Measurements from ENCODE around the gene MECR. TPM values are rescaled to one million over a fixed set of nuclear protein-coding genes. Genes with fewer than 3 reads are reported as not detected.

Gene MECR
- 17.0 and 18.0 TPM in 2 replicates for total RNA-seq

GRCh38 chr1:29230553-29231378 lies at the start of gene MECR:
Gene MECR (minus strand): TSS chr1:29230934. CDS start chr1:29230906, 28 bp downstream.
- intact Hi-C loops (cut with micrococcal nuclease), result loop anchor here (1.0 to 10.0 kb wide), 8 partner anchors 49 to 1554 kb away; partner anchors contain the start of gene SRSF4

DNA sequence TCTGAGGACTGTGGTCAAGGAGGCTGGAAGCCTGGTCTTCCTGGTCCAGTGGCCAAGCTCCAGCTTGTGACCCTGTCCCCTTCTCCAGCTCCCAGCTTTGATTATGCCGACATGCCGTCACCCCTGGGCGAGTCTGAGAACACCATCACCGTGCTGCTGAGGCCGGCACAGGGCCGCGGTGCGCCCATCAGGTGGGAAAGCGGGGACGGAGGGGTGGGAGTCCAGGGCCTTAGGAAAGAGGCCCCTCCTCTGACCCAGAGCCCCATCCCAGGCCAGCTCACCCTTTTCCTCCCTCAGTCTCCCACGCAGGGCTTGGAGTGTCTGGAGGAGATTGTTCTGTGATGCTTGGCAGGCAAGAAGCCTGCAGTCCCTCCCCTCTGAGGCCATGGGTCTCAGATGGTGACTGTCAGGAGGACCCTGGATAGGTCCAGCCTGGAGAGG lies 49.2 kb upstream of the MECR start:
- intact Hi-C loops (cut with micrococcal nuclease), result no loop called here

DNA sequence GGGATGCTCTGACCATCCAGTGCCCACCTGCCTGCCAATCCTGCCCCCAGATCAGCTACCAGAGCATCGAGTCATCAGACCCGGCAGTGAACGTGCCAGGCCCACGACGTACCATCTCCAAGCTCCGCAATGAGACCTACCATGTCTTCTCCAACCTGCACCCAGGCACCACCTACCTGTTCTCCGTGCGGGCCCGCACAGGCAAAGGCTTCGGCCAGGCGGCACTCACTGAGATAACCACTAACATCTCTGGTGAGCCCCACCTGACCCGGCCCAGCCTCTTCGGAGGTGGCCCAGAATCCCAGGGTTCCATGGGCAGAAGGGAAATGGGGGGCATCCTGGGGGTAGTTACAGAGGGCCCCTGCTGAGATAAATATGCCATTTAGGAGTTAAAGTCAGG lies 48.7 kb upstream of the MECR start:
- intact Hi-C loops (cut with micrococcal nuclease), result no loop called here

GRCh38 chr1:29278124-29278523 lies 47.4 kb upstream of the MECR start:
- intact Hi-C loops (cut with micrococcal nuclease), result no loop called here

GRCh38 chr1:29275435-29275834 lies 44.7 kb upstream of the MECR start:
- intact Hi-C loops (cut with micrococcal nuclease), result no loop called here

DNA sequence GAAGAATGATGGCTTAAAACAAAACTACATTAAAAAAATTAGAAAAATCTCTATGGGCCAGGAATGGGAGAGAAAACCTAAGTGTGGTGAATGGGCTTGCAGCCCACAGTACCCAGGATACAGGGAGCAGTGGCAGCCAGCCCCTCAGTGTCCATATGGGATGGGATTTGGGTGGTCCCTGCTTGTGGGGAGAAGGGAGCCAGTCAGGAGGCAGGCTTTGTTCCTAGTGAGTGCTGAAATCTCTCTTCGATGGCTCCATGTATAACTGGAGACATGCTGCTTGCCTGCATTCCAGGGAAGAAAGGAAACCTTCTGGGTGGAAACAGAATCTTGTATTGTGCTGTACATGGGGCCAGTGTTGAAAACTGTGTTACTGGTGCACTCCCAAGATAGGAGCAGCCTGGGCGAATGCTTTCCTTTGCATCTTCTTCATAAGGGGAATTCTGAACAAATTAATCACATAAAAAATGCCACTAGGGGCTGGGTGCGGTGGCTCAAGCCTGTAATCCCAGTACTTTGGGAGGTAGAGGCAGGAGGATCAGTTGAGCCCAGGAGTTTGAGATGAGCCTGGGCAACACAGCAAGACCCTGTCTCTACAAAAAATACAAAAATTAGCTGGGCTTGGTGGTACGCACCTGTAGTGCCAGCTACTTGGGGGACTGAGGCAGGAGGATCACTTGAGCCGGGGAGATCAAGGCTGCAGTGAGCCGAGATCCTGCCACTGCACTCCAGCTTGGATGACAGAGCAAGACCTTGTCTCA lies 41.6 kb upstream of the MECR start:
- intact Hi-C loops (cut with micrococcal nuclease), result no loop called here

GRCh38 chr1:29271724-29272123 lies 41.0 kb upstream of the MECR start:
- intact Hi-C loops (cut with micrococcal nuclease), result no loop called here

DNA sequence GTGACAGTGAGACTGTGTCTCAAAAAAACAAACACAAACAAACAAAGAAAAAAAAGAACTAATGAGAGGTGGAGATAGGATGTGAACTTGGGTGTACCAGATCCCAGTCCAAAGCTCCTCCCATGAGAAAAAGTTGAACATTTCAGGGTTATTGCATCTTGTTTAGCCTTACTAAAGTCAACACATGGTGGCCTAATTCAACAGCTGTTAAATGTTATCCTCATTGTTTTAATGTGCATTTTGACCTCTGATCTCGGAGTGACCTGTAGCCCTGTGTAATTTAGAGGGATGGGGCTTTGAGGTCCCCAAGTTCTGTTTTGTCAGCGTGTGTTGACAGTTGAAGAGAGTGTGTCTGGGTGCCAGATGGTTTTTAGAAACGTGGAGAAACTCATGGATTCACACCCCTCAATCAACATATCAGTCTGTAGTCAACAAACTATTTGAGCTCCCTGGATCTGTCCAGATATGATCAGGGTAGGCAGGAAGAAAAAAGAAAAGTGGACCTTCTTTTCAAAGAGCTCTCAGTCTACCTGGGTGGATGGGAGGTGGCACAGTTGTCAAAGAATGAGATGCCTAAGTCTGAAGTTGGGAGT lies 40.3 kb upstream of the MECR start:
- intact Hi-C loops (cut with micrococcal nuclease), result no loop called here

DNA sequence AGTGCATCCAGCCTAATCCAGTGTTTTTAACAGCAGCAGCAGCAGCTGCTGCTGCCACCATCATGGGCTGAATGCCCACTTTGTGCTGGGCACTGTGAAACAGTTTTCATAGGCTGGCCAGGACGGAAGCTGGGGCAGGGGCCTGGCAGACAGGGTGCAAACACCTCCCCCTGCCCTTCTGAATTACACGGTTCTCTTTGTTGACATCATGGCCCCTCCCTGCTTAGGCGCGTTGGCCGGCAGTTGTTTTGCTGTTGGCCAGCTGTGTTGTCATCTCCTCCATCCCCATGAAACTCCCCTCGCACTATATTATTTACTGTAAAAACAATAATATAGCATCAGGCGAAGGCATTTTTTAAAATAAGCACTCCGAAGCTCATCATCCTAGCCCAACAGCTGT lies 38.6 kb upstream of the MECR start:
- intact Hi-C loops (cut with micrococcal nuclease), result no loop called here

DNA sequence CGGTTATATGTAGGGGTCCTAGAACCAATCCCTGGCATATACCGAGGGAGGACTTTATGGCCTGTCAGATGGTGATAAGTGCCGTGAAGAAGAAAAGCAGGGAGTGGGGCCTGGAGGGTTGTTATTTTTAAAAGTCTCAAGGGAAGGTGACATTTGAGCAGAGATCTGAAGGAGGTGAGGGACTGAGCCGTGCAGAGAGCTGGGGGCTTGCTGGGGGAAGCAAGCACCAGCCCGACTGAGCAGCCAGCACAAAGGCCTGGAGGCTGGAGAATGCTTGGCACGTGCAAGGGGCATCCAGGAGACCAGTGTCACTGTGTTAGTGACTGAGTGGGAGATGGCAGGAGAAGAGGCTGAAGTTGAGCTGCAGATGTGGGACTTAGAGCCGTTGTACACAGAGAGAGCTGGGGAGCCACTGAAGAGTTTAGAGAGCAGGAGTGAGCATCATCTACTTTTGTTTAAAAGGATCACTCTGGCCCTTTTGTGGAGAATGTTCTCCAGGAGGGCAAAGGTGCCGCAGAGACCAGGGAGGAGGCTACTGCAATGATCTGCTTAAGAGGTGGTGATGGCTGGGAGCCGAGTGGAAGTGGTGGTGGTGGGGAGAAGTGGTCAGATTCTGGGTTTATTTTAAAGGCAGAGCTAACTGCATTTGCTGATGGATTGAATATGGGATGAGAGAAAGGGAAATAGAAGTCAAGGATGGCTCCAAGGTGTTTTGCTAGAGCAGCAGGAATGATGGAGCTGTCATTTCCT lies 36.8 kb upstream of the MECR start:
- intact Hi-C loops (cut with micrococcal nuclease), result no loop called here

DNA sequence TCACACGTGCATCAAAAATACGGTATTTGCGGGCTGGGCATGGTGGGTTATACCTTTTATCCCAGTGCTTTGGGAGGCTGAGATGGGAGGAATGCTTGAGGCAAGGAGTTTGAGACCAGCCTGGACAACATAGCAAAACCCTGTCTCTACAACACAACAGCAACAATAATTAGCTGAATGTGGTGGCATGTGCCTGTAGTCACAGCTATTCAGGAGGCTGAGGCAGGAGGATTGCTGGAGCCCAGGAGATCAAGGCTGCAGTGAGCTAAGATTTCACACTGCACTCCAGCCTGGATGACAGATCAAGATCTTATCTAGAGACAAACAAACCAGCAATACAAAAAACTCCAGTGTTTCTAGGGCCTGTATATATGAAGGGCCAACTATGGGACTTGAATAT lies 36.2 kb upstream of the MECR start:
- intact Hi-C loops (cut with micrococcal nuclease), result no loop called here

- intact Hi-C loops (cut with micrococcal nuclease), result no loop called here
These were observed 34.1 kb upstream of the MECR start for GRCh38 chr1:29264773-29265389.

GRCh38 chr1:29260531-29260930 lies 29.8 kb upstream of the MECR start:
- intact Hi-C loops (cut with micrococcal nuclease), result no loop called here

DNA sequence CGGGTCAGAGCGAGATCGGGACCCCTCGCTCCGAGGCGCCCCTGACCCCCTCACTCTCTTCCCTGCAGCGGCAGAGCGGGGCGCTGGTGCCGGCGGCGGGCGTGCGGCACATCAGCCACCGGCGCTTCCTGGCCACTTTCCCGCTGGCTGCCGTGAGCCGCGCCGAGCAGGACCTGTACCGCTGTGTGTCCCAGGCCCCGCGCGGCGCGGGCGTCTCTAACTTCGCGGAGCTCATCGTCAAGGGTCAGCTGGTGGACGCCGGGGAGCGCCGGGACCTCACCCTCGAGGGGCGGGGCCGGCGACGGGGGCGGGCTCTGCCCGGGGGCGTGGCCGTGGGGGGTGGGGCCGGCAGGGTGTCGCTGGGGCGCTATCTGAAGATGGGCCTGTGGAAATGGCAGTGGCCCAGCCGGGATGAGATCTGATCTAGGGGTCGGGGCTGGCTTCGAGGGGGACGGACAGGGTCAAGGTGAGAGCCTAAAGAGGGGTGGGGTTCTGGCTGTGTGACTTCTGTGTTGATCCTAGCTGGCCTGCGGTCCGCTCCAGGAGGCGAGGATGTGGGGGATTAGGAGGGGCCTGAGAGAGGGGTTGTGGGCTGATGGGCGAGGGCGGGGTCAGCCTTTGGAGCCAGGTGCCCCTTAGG lies 29.2 kb upstream of the MECR start:
- intact Hi-C loops (cut with micrococcal nuclease), result no loop called here

- intact Hi-C loops (cut with micrococcal nuclease), result no loop called here
These were observed 28.5 kb upstream of the MECR start for GRCh38 chr1:29258976-29259801.

- intact Hi-C loops (cut with micrococcal nuclease), result no loop called here
These were observed 27.6 kb upstream of the MECR start for GRCh38 chr1:29258189-29258975.

GRCh38 chr1:29256979-29257804 lies 26.5 kb upstream of the MECR start:
- intact Hi-C loops (cut with micrococcal nuclease), result no loop called here

- intact Hi-C loops (cut with micrococcal nuclease), result no loop called here
These were observed 25.7 kb upstream of the MECR start for GRCh38 chr1:29256394-29256793.

Data from T-helper 1 cell treated with Interleukin-12 subunit alpha and Interleukin-12 subunit beta and Interleukin-4 antibody, amounts not matched to agents 30 ng/mL and 1 ng/mL, for 36 hours (primary cell).